ENCODE data around the gene MED27.
"Not testable (repeated sequence)": the region's sequence is repeated elsewhere in the genome, so short reads cannot be mapped to it uniquely, and the experiment has no call there.

The MED27 gene

DNA sequence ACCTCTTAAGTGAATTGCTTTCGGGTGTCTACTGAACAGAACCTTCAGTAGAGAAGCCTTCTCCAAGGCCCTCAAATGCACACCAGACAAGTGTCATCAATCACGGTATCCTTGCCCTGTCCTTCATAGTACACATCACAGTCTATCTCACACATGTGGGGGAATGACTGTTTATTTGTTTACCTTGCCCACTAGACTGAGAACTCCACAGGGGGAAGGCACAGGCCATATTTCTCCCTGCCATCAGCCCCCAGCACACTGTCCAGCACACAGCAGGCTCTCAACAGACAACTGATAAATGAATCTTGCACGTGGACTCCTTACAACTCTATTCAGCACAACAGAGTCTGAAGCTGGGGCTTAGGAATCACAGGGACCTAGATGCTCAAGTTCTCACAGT lies 128.5 kb downstream of the MED27 start:
- TF ChIP-seq ZNF274 (IDR thresholded peaks at IDR 0.05; ENCODE audit: low read depth, low read length), result no peak
- H3K4me3 ChIP-seq (ENCODE audit: low read length), result no peak overlapping the region

DNA sequence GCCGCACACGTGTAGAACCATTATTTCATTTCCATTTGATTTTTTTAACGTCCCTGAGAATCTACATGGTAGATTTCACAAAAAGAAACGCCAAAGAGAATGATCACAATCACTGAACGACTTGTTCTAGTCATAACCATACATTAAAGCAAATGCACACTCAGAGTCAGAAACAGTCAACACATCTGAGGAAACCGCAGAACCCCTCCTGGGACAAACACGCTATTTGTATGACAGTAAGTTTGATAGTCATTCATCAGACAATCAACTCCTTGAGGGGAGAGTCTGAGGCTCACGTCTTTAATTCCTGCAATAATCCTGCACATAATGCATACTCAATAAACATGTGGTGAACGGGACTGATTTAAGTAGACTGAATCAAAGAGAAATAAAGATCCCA lies 129.2 kb downstream of the MED27 start:
- no peak for TF ChIP-seq ZNF274 (IDR thresholded peaks at IDR 0.05; ENCODE audit: low read depth, low read length)
- H3K4me3 ChIP-seq (ENCODE audit: low read length), result no peak overlapping the region

DNA sequence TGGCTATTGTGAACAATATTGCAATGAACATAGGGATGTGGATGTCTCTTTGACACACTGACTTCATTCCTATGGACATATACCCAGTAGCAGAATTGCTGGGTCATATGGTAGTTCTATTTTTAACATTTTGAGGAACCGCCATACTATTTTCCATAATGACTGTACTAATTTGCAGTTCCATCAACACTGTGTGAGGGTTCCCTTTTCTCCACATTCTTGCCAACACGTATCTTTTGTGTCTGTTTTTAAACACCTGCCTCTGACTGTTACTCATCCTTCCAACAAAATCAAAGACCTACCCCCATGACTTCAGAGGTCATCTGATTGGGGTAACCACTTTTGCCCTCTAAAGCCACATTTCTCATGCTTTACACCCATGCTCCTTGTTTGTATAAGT lies 133.5 kb downstream of the MED27 start:
- no peak for TF ChIP-seq ZNF274 (IDR thresholded peaks at IDR 0.05; ENCODE audit: low read depth, low read length)
- H3K4me3 ChIP-seq (ENCODE audit: low read length), result no peak overlapping the region

DNA sequence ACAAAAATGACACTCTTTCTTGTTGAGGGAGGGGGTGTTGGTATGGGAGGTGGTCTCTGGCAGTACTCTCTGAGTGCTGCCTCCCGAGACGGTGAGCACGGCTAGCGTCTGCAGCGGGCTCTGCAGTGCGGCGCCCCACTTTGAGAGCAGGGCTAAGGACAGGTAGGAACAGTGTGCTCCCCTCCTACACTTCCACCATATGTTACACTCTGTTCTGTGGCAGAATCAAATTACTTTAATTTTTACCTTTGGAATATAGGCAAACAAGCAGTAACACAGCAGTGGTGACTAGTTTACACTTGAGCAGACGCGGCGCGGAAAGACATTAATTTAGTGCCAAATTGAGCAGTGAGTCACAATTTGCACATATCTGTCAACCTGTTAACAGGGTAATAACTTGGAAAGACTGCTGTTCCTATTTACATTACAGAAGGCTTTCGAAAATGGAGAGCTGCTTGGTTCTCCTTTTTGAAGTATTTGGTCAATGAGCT lies 136.3 kb downstream of the MED27 start:
- no peak for TF ChIP-seq ZNF274 (IDR thresholded peaks at IDR 0.05; ENCODE audit: low read depth, low read length)
- H3K4me3 ChIP-seq (ENCODE audit: low read length), result no peak overlapping the region

DNA sequence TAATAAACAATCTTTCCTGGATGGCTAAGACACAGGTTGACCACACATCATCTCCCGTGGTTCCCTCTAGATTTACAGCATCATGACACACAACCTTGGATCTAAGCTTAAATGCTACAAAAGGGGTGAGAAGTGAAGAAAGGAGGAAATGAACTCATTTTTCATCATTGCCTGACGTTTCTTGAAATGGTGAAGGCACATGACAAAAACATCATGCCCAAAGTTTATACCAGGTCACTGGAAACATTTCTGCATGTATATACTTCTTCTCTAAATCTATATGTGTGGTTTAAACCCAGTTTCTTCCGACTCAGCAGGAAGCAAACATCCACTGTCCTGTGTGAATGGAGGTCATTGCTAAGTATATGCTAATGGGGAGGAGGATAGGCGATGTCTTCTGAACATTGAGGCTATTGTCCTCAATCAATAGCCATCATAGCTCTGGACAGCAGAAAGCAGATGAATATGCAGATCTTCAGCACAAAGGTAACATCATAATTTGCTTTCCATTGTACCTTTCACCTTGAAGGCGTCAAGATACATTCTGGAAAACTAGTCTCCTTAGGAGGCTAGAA lies 137.4 kb downstream of the MED27 start:
- no peak for TF ChIP-seq ZNF274 (IDR thresholded peaks at IDR 0.05; ENCODE audit: low read depth, low read length)

DNA sequence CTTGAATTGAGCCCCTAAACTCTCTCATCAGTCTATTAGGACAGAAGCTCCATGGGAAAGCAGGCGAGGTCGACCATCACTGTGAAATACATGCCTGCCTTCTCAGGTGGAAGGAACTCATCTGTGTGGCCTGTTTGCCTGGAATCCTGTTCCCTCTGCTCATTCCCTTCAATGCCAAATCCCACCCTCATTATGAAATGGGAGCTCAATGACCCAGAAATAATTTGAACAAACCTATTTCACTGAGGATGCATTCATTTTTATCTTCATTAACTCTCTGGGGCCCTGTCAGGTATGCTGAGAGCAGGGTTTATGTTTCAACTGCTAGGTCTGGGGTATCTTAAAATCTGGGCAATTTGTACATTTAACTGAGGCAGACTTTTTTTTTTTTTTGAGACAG lies 142.2 kb downstream of the MED27 start:
- no peak overlapping the region for H3K4me3 ChIP-seq (ENCODE audit: low read length)
- TF ChIP-seq ZNF274 (IDR thresholded peaks at IDR 0.05; ENCODE audit: low read depth, low read length), result no peak

More for the DNA sequence above, 137.4 kb downstream of the MED27 start:
- H3K4me3 ChIP-seq (ENCODE audit: low read length), result no peak overlapping the region

DNA sequence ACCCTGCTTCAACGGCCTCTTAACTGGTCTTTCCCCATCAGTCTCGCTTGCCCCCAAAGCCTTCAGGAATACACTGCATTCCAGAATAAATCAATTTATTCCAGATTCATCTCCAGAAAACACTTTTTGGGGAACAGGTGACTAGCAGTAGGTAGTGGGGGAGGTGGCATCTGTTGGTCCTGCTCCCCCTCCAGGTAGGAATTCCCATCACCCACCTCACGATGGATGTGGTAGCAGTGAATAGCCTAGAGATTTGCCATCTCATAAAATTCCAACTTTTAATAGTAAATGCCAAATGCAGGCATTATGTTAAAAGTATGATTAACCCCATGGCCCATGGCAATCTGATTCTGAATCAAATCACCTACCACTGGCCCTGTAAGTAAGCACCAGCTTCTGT lies 142.7 kb downstream of the MED27 start:
- no peak for TF ChIP-seq ZNF274 (IDR thresholded peaks at IDR 0.05; ENCODE audit: low read depth, low read length)
- no peak overlapping the region for H3K4me3 ChIP-seq (ENCODE audit: low read length)

DNA sequence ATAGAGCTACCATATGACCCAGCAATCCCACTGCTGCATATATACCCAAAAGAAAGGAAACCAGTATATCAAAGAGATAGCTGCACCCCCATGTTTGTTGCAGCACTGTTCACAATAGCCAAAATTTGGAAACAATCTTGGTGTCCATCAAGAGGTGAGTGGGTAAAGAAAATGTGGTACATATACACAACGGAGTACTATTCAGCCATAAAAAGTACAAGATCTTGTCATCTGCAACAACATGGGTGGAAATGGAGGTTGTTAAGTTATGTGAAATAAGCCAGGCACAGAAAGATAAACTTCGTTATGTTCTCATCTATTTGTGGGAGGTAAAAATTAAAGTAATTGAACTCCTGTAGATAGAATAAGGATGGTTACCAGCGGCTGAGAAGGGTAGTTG lies 145.0 kb downstream of the MED27 start:
- TF ChIP-seq ZNF274 (IDR thresholded peaks at IDR 0.05; ENCODE audit: low read depth, low read length), result no peak
- H3K4me3 ChIP-seq (ENCODE audit: low read length), result no peak overlapping the region

DNA sequence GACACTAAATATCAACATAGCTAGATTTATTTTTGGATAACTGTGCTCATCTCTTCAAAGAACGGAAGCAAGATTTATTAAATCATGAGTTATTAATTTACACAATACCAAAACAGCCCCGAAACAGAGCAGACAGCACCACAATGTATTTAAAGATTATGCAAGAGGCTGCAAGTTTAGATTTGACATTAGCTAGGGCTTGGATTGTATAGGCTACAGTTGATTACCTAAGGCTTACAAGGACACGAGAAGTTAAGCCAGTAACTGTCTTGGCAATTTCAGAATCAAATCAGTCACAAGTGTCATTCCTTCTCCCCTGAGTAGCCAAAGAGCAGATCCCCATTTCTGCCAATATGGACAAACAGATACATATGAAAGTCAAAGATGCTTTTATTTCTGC lies 152.6 kb downstream of the MED27 start:
- TF ChIP-seq ZNF274 (IDR thresholded peaks at IDR 0.05; ENCODE audit: low read depth, low read length), result no peak

DNA sequence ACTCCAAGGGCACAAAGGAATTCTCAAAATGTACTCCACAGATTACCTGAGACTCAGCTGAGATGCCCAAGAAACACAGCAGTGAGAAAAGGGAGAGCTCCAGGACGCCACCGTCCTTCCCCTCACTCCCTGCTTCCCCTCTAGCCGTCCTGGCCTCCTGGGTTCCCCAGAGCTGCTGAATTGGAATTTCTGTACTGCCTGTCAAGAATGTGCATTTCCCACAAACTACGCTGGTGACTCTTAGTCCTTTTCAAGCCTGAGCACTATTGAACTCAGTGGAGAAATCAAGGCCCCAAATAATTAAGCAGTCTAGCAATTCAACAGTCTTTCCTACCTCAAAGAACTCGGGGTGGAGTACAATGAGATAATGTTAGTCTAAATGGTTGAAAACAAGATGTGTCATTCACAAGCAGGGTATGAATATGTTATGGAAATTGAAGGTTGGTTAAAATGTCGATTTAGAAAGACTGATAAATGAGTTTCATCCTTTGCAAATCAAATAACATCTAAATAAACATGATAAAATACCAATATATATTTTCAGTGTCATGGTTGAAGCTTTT lies 153.2 kb downstream of the MED27 start:
- no peak for TF ChIP-seq ZNF274 (IDR thresholded peaks at IDR 0.05; ENCODE audit: low read depth, low read length)
- no peak overlapping the region for H3K4me3 ChIP-seq (ENCODE audit: low read length)

More for the DNA sequence above, 152.6 kb downstream of the MED27 start:
- no peak overlapping the region for H3K4me3 ChIP-seq (ENCODE audit: low read length)

DNA sequence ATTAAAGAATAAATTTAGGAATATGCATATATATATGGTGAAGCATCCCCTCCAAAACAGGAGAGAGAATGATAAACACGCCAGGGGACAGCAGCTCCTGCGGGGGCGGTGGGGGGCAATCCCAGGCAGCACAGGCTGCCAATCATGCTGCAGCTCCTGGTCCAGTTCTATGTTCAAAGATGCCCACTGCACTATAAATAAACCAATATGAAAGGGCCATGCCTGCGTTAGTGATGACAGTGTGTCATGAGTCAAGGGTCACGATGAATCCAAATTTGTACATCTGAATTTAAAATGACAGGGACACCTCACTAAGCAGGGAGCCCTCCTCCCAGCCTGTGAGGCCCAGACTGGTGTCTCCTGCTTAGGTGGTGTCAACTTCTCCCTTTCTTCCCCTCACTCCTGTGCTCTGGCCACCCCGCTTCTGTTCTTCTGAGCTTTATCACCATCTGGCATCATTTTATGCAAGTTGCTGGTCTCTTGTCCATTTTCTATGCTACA lies 153.9 kb downstream of the MED27 start:
- no peak for TF ChIP-seq ZNF274 (IDR thresholded peaks at IDR 0.05; ENCODE audit: low read depth, low read length)
- no peak overlapping the region for H3K4me3 ChIP-seq (ENCODE audit: low read length)

DNA sequence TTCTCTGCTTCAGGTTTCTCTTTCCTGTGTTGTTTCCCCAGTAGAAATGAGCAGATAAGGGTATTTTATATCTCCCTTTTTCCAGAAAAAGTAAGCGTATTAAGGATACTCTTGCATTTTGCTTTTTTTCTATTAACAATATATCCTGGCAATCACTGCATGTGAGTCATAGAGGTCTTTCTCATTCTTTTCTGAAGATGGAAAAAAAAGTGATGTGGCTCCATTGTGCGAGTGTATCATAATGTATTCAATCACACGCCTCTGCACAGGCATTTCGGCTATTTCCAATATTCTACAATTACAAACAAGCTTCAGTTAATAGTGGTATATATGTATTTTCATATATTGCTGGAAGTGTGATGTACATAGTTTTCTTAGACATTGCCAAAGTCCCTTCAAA lies 155.9 kb downstream of the MED27 start:
- H3K4me3 ChIP-seq (ENCODE audit: low read length), result no peak overlapping the region
- no peak for TF ChIP-seq ZNF274 (IDR thresholded peaks at IDR 0.05; ENCODE audit: low read depth, low read length)

DNA sequence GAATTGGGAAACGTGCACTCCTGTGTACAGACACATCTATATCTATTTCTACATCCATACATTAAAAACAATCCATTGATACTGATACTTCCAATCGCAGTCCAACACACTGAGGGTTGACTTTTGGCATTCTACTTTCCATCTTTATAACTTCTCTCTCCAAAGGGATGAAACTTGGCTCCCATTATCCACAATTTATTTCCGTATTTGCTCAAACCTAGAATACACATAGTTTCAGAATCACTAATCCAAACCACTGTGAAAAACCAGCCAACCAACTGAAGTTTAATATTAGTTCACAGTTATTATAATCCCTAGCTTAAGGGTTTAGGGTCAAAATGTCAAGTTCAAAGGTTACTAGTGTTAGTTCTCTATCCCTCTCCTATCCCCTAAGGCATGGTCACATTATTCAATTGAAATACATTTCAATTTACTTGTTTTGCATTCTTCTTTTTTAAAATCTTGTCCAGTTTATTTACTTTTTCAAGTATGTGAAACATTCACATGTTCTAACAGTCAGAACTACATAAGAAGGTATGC lies 156.5 kb downstream of the MED27 start:
- H3K4me3 ChIP-seq (ENCODE audit: low read length), result no peak overlapping the region
- TF ChIP-seq ZNF274 (IDR thresholded peaks at IDR 0.05; ENCODE audit: low read depth, low read length), result no peak

DNA sequence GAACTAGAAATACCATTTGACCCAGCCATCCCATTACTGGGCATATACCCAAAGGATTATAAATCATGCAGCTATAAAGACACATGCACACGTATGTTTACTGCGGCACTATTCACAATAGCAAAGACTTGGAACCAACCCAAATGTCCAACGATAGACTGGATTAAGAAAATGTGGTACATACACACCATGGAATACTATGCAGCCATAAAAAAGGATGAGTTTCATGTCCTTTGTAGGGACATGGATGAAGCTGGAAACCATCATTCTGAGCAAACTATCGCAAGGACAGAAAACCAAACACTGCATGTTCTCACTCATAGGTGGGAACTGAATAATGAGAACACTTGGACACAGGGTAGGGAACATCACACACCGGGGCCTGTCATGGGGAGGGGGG lies 158.0 kb downstream of the MED27 start:
- H3K4me3 ChIP-seq (ENCODE audit: low read length), result not testable (repeated sequence)

DNA sequence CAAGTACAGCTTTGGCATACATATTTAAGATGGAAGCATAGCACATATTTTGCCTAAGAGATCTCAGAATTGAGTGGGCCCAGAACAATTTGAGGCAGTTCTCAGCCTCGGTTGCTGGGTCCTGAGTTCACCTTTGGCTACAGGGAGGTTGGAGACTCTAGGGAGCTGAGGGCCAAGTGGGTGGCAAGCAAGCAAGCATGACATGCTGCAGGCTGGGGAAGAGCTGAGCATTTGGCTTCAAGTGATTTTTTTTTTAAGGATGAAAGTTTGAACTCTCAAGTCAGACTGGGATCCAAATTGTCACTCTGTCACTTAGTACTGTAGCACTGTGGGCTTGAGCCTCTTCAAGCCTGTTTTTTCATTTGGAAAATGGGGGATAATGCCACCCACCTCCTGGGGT lies 160.5 kb downstream of the MED27 start:
- H3K4me3 ChIP-seq (ENCODE audit: low read length), result no peak overlapping the region
- no peak for TF ChIP-seq ZNF274 (IDR thresholded peaks at IDR 0.05; ENCODE audit: low read depth, low read length)

Data from GM08714 (cell line).